PC-3 (cell line): ENCODE data around the gene PSMF1. TPM values are rescaled to one million over a fixed set of nuclear protein-coding genes. Genes with fewer than 3 reads are reported as not detected.

Experiments
- ATAC-seq: fragments of 200-7000 bp; cut with Tn5 transposase; 2 replicates; pipeline ENCODE4 v1.9.1; 2020; ENCODE audit warnings: mild to moderate bottlenecking, moderate library complexity
- BruUV-seq: library from RNA; stranded (reverse); fragments of 400-500 nt; replicated peaks from 2 replicates; lab custom pipeline; 2021; lab: Mats Ljungman, UMichigan
- CTCF ChIA-PET: fragments of 300-600 bp; sonication (Branson Sonifier 250); formaldehyde crosslinking; loops from one replicate; lab custom pipeline; 2022; ENCODE audit warnings: antibody characterized with exemption; lab: Charles Lee
- POLR2A ChIA-PET: fragments of 300-600 bp; sonication (Branson Sonifier 250); formaldehyde crosslinking; loops from one replicate; lab custom pipeline; 2022; ENCODE audit warnings: antibody characterized with exemption; ENCODE audit not compliant: unreplicated experiment; lab: Charles Lee
- DNase-seq: peaks from one replicate; pipeline ENCODE4 v3.0.0-alpha.2; 2015
- H2AFZ ChIP-seq: fragments of 300-600 bp; sonication (generic); 2 replicates; pipeline ENCODE4 v1.6.0; 2016; ENCODE audit warnings: antibody characterized with exemption, low read length
- H3F3A ChIP-seq: fragments of 300-600 bp; sonication (generic); one replicate; pipeline ENCODE4 v1.6.0; 2017; ENCODE audit warnings: antibody characterized with exemption, low read length, control low read depth, mild to moderate bottlenecking; ENCODE audit not compliant: unreplicated experiment
- H3K27ac ChIP-seq: fragments of 300-600 bp; sonication (generic); 2 replicates; pipeline ENCODE4 v1.5.1; 2016; ENCODE audit warnings: mild to moderate bottlenecking, low read length
- H3K27me3 ChIP-seq: fragments of 300-600 bp; sonication (generic); 2 replicates; pipeline ENCODE4 v1.6.1; 2016; ENCODE audit warnings: low read length, mixed read lengths
- H3K36me3 ChIP-seq: fragments of 300-600 bp; sonication (generic); 2 replicates; pipeline ENCODE4 v1.6.1; 2016; ENCODE audit warnings: low read depth, mixed run types, low read length, mixed read lengths
- H3K4me1 ChIP-seq: fragments of 300-600 bp; sonication (generic); 2 replicates; pipeline ENCODE4 v1.5.1; 2016; ENCODE audit warnings: low read length; ENCODE audit not compliant: insufficient read depth
- H3K4me2 ChIP-seq: fragments of 300-600 bp; sonication (generic); 2 replicates; pipeline ENCODE4 v1.6.0; 2016; ENCODE audit warnings: low read length
- H3K4me3 ChIP-seq: fragments of 300-600 bp; sonication (generic); 2 replicates; pipeline ENCODE4 v1.5.1; 2016; ENCODE audit warnings: mild to moderate bottlenecking, low read length, mixed read lengths
- H3K79me2 ChIP-seq: fragments of 300-600 bp; sonication (generic); 2 replicates; pipeline ENCODE4 v1.6.1; 2017; ENCODE audit warnings: low read length, mixed read lengths
- H3K9ac ChIP-seq: fragments of 300-600 bp; sonication (generic); 2 replicates; pipeline ENCODE4 v1.6.0; 2016; ENCODE audit warnings: mild to moderate bottlenecking, low read length
- H3K9me2 ChIP-seq: fragments of 300-600 bp; sonication (generic); replicated peaks from 2 replicates; pipeline ENCODE4 v1.6.1; 2016; ENCODE audit warnings: mixed run types, low read length, mixed read lengths
- H3K9me3 ChIP-seq: fragments of 300-600 bp; sonication (generic); 2 replicates; pipeline ENCODE4 v1.6.1; 2016; ENCODE audit warnings: low read length, mixed read lengths
- H4K20me1 ChIP-seq: fragments of 300-600 bp; sonication (generic); 2 replicates; pipeline ENCODE4 v1.6.1; 2016; ENCODE audit warnings: low read length, mixed read lengths
- CTCF ChIP-seq: fragments of 300-600 bp; sonication (generic); conservative IDR thresholded peaks from 2 replicates; pipeline ENCODE4 v1.5.1; 2017; ENCODE audit warnings: antibody characterized with exemption, low read depth, mild to moderate bottlenecking, low read length
- EZH2 ChIP-seq: fragments of 300-600 bp; sonication (generic); IDR thresholded peaks from one replicate; pipeline ENCODE4 v1.6.1; 2017; ENCODE audit warnings: antibody characterized with exemption, mild to moderate bottlenecking, low read length; ENCODE audit not compliant: unreplicated experiment
- EZH2phosphoT487 ChIP-seq: fragments of 300-600 bp; sonication (generic); IDR thresholded peaks from 2 replicates; pipeline ENCODE4 v1.6.1; 2018; ENCODE audit warnings: mild to moderate bottlenecking, antibody characterized with exemption, low read length, borderline replicate concordance
- intact Hi-C: fragments of 100-400 bp; cut with micrococcal nuclease; formaldehyde crosslinking; loops from 2 replicates; pipeline ENCODE4 v1.9.0; 2023
- total RNA-seq: library from RNA; depleted of rRNA; stranded (reverse); fragments of >200 nt; gene quantifications from 2 replicates; pipeline ENCODE4 v1.2.3, GENCODE V29; 2014

Gene PSMF1
- total RNA-seq, 1 experiment from 2014 or later = 60.8 TPM

GRCh38 chr20:1212607-1213396 is 94.4 kb downstream of the PSMF1 start:
- Histone ChIP-seq H2AFZ (peak overlapping the region; percentile 62), H3K9ac (no peak overlapping the region), H3K36me3 (no peaks in the 10 kb centered on the region), H3K27me3 (no peaks in the 10 kb centered on the region), H3K9me2 (no peaks in the 10 kb centered on the region), H3F3A (no peaks in the 10 kb centered on the region), H3K4me2 (peak overlapping the region; percentile 62), H3K4me3 (no peak overlapping the region), H3K79me2 (no peaks in the 10 kb centered on the region), H3K4me1 (0 out of 2 replicates have a peak, but pooled peaks cover 3% of the 10 kb centered on the region), H3K27ac (no peak overlapping the region), H4K20me1 (no peaks in the 10 kb centered on the region), H3K9me3 (no peaks in the 10 kb centered on the region)
- no peak for TF ChIP-seq EZH2phosphoT487
- TF ChIP-seq CTCF = peak; percentile 91
- CTCF ChIA-PET = interaction anchor here (0.5 to 0.6 kb wide), 5 partner anchors 12 to 958 kb away, joined by 3 to 4 read pairs (median 3); partner anchors contain the start of gene RAD21L1
- ATAC-seq = peak; percentile 95
- BruUV-seq = no TSS peak
- intact Hi-C loops = loop anchor here (1.0 to 5.0 kb wide), 2 partner anchors 96 to 397 kb away; partner anchors contain the start of gene PSMF1
- POLR2A ChIA-PET = no interaction called here
- peak; percentile 87 for DNase-seq

- DNase-seq (no peak), ATAC-seq (no peak)
- H4K20me1 ChIP-seq = no peaks in the 10 kb centered on the region
- H3K9ac ChIP-seq = no peak overlapping the region
- no peak overlapping the region for H2AFZ ChIP-seq
- POLR2A ChIA-PET = no interaction called here
- H3K36me3 ChIP-seq = no peaks in the 10 kb centered on the region
- TF ChIP-seq CTCF (no peak), EZH2 (no peak), EZH2phosphoT487 (no peak)
- no peaks in the 10 kb centered on the region for H3F3A ChIP-seq
- no peaks in the 10 kb centered on the region for H3K27me3 ChIP-seq
- no peak overlapping the region for H3K27ac ChIP-seq
- H3K9me3 ChIP-seq = no peaks in the 10 kb centered on the region
- intact Hi-C loops = loop anchor here (5.0 kb wide), 1 partner anchor 98 kb away; the partner anchor contains the start of gene PSMF1
- no peaks in the 10 kb centered on the region for H3K79me2 ChIP-seq
- CTCF ChIA-PET = no interaction called here
- BruUV-seq = no TSS peak
- H3K4me3 ChIP-seq = no peak overlapping the region
- H3K4me2 ChIP-seq = no peak overlapping the region
- 0 out of 2 replicates have a peak, but pooled peaks cover 3% of the 10 kb centered on the region for H3K4me1 ChIP-seq
- no peaks in the 10 kb centered on the region for H3K9me2 ChIP-seq
Measured at GRCh38 chr20:1214838-1215261, 96.4 kb downstream of the PSMF1 start.
